Sigmoid colon (tissue), 7 donors: ENCODE measurements around the gene ZNF662. TPM values are rescaled to one million over a fixed set of nuclear protein-coding genes. Genes with fewer than 3 reads are reported as not detected.
"Not testable (repeated sequence)": the region's sequence is repeated elsewhere in the genome, so short reads cannot be mapped to it uniquely, and the experiment has no call there.

Source experiments
- DNase-seq: peaks from one replicate; pipeline ENCODE4 v3.0.0-alpha.2; 2019
- H3K27ac ChIP-seq, 4 donors: fragments of 200-600 bp; sonication (generic); one replicate each; pipeline ENCODE4 v1.5.1; 2016 to 2019; ENCODE audit warnings: mild to moderate bottlenecking in 1 of 4
- H3K27me3 ChIP-seq, 3 donors: fragments of 200-600 bp; sonication (generic); one replicate each; pipeline ENCODE4 v1.5.1; 2019; ENCODE audit warnings: mild to moderate bottlenecking in 1 of 3
- H3K36me3 ChIP-seq, 4 donors: fragments of 200-600 bp; sonication (generic); one replicate each; pipeline ENCODE4 v1.5.1; 2016 to 2019
- H3K4me1 ChIP-seq, 4 donors: fragments of 200-600 bp; sonication (generic); one replicate each; pipeline ENCODE4 v1.5.1; 2017 to 2019
- H3K4me3 ChIP-seq, 4 donors: fragments of 200-600 bp; sonication (generic); one replicate each; pipeline ENCODE4 v1.5.1; 2017 to 2019; ENCODE audit warnings: mild to moderate bottlenecking in 2 of 4, moderate library complexity in 1 of 4
- H3K9me3 ChIP-seq, 4 donors: fragments of 200-600 bp in 3 of 4; sonication (generic) in 3 of 4; one replicate each; pipeline versions ENCODE4 v1.5.1 to v1.6.1; 2013 to 2019
- CTCF ChIP-seq, 4 experiments: fragments of 450-650 bp in 3 of 4; fragments of 200-600 bp in 1 of 4; IDR thresholded peaks; one replicate each; pipeline ENCODE4 v1.5.1; 2016 to 2019; ENCODE audit warnings: antibody characterized with exemption in 4 of 4, mild to moderate bottlenecking in 3 of 4, moderate library complexity in 2 of 4
- EP300 ChIP-seq, 4 donors: sonication (generic); formaldehyde crosslinking; IDR thresholded peaks; one replicate each; pipeline ENCODE4 v1.6.1; 2017; ENCODE audit warnings: antibody characterized with exemption in 4 of 4
- POLR2A ChIP-seq, 2 donors: fragments of 450-650 bp; IDR thresholded peaks; one replicate each; pipeline ENCODE4 v1.6.1; 2016; ENCODE audit warnings: antibody characterized with exemption in 2 of 2, mild to moderate bottlenecking in 2 of 2, moderate library complexity in 2 of 2
- POLR2AphosphoS5 ChIP-seq, 4 donors: sonication (generic); formaldehyde crosslinking; IDR thresholded peaks; one replicate each; pipeline ENCODE4 v1.6.1; 2017; ENCODE audit warnings: antibody characterized with exemption in 4 of 4
- WGBS, 2 donors: extraction: QIAGEN DNeasy Blood & Tissue Kit; methylation state at CpG; one replicate each; pipeline ENCODE4 v1.1.7; 2013; 5-methylcytosine and 5-hydroxymethylcytosine counted together
- intact Hi-C: fragments of 100-400 bp; cut with DNase I; formaldehyde crosslinking; loops from one replicate; pipeline ENCODE4 v1.15.1; 2023
- polyA plus RNA-seq, 3 donors: library from polyadenylated mRNA; stranded (reverse); fragments of 200-250 nt; gene quantifications; one replicate each; pipeline ENCODE4 v1.2.3, GENCODE V29; 2013
- total RNA-seq, 4 donors: library from RNA; depleted of rRNA; stranded (reverse); fragments of >200 nt; gene quantifications; one replicate each; pipeline ENCODE4 v1.1.0, GENCODE V29; 2016
- donor health status: healthy with polysubstance abuse.
- donor health status: Bipolar disorder and iron deficiency.
- donor health status: healthy.

ZNF662 gene
- total and polyA plus RNA-seq, 7 donors, result 0.46 to 18.6 (median 7.4) TPM

DNA sequence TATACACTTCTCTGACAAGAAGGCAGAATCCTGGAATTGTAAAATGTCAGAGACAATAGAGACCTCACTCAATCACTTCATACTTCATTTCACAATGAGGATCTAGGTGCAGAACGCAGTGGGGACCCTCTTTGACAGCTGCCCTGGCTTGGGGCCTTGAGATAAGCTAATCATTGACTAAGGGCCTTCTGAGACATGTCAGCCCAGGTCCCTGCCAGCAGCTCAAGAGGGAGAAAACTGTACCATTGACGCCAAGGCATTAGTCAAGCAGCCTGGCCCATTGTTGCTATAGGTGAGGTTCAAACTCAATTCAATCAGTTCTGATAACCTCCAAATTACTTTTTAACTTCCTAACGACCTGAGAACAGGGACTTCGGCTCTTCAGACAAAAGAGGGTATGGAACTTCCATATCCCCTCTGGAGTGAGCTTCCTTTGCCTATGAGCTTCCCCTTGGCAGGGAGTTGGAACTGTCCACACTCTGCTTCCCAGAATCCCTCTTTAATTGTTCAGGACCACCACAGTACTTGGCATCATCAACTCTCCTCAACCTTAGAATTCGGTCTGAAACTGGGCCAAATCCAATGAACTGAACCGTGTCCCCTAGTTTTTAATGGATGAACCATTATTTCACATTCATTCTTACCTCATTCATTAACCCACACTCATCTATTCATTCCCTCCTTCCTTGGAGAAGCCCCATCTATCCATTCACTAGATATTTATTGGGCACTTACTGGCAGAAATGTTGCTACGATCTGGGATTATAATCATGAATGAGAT, 28.8 kb upstream of the ZNF662 start:
- peaks cover 0 to 13% (median 8%) of the 10 kb centered on the region in 4 donors for H3K4me1 ChIP-seq
- H3K27ac ChIP-seq, result no peak overlapping the region
- no peaks in the 10 kb centered on the region for H3K9me3 ChIP-seq
- TF ChIP-seq EP300 (IDR thresholded peaks at IDR 0.05), result no peak
- TF ChIP-seq CTCF (IDR thresholded peaks at IDR 0.05), result no peak
- TF ChIP-seq POLR2A (IDR thresholded peaks at IDR 0.05), result no peak
- no peak for TF ChIP-seq POLR2AphosphoS5 (IDR thresholded peaks at IDR 0.05)
- intact Hi-C loops, result no loop called here
- H3K4me3 ChIP-seq, result no peak overlapping the region
- no peaks in the 10 kb centered on the region for H3K36me3 ChIP-seq
- no peaks in the 10 kb centered on the region for H3K27me3 ChIP-seq
- WGBS, 2 donors, result 69 to 81% methylated on average over 7 of the region's 7 CpGs
- DNase-seq, result no peak

- TF ChIP-seq POLR2AphosphoS5 (IDR thresholded peaks at IDR 0.05) (no peak), POLR2A (IDR thresholded peaks at IDR 0.05) (no peak), EP300 (IDR thresholded peaks at IDR 0.05) (no peak), CTCF (IDR thresholded peaks at IDR 0.05) (no peak)
- no peaks in the 10 kb centered on the region for H3K9me3 ChIP-seq
- H3K4me1 ChIP-seq, result peaks cover 0 to 13% (median 8%) of the 10 kb centered on the region in 4 donors
- 90 to 96% methylated on average over 2 of the region's 2 CpGs for WGBS, 2 donors
- H3K36me3 ChIP-seq, result no peaks in the 10 kb centered on the region
- no peak overlapping the region for H3K4me3 ChIP-seq
- no peak overlapping the region for H3K27ac ChIP-seq
- H3K27me3 ChIP-seq, result no peaks in the 10 kb centered on the region
- DNase-seq, result no peak
- intact Hi-C loops, result no loop called here
Observed at GRCh38 chr3:42877881-42878280, 28.1 kb upstream of the ZNF662 start.

- no peak for TF ChIP-seq POLR2AphosphoS5 (IDR thresholded peaks at IDR 0.05)
- no peak for TF ChIP-seq EP300 (IDR thresholded peaks at IDR 0.05)
- TF ChIP-seq CTCF (IDR thresholded peaks at IDR 0.05), result no peak
- no peak for DNase-seq
- Histone ChIP-seq H3K36me3 (no peaks in the 10 kb centered on the region), H3K4me3 (peak overlapping the region; percentile 63 to 75 (median 68)), H3K27ac (peak overlapping the region in 3 of 4 donors; percentile 78 to 80 (median 80)), H3K4me1 (peaks cover 0 to 13% (median 8%) of the 10 kb centered on the region in 4 donors), H3K9me3 (no peaks in the 10 kb centered on the region), H3K27me3 (no peaks in the 10 kb centered on the region)
- WGBS, 2 donors, result 81 to 88% methylated on average over 9 of the region's 9 CpGs
- intact Hi-C loops, result loop anchor here (2.0 kb wide), 3 partner anchors 41 to 75 kb away; partner anchors contain the start of gene HIGD1A
Observed at GRCh38 chr3:42880183-42880582, 25.8 kb upstream of the ZNF662 start.

GRCh38 chr3:42880601-42881451, 25.1 kb upstream of the ZNF662 start:
- intact Hi-C loops, result loop anchor here (1.0 to 2.0 kb wide), 4 partner anchors 42 to 100 kb away; partner anchors contain the start of gene HIGD1A
- TF ChIP-seq CTCF (IDR thresholded peaks at IDR 0.05), result peak; percentile 78 to 90 (median 86)
- TF ChIP-seq POLR2AphosphoS5 (IDR thresholded peaks at IDR 0.05), result peak; percentile 31 to 76 (median 60)
- no peak for TF ChIP-seq POLR2A (IDR thresholded peaks at IDR 0.05)
- TF ChIP-seq EP300 (IDR thresholded peaks at IDR 0.05), result no peak
- H3K4me3 ChIP-seq, result peak overlapping the region; percentile 63 to 75 (median 68)

DNA sequence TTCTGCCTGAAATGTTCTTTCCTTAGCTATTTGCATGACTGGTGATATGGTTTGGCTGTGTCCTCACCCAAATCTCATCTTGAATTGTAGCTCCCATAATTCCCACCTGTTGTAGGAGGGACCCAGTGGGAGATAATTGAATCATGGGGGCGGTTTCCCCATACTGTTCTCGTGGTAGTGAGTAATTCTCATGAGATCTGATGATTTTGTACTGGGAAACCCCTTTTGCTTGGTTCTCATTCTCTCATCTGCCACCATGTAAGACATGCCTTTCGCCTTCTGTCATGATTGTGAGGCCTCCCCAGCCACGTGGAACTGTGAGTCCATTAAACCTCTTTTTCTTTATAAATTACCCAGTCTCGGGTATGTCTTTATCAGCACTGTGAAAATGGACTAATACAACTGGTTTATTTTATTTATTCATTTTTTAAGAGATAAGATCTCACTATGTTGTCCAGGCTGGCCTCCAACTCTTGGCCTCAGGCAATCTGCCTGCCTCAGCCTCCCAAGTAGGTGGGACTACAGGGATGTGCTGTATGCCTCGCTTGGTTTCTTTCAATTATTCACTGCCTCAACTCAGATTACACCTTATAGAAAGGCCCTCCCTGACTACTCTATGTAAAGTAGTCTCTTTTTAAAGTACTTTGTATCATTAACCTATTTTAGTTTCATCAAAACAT, 22.6 kb upstream of the ZNF662 start:
- DNase-seq, intact Hi-C loops, H3K9me3 ChIP-seq, H3K4me3 ChIP-seq, H3K27ac ChIP-seq, H3K27me3 ChIP-seq, H3K36me3 ChIP-seq: not testable (repeated sequence)
- H3K4me1 ChIP-seq, result peaks cover 0 to 13% (median 8%) of the 10 kb centered on the region in 4 donors
- WGBS, 2 donors, result 78 to 83% methylated on average over 6 of the region's 6 CpGs

More at GRCh38 chr3:42880601-42881451, 25.1 kb upstream of the ZNF662 start:
- peak; percentile 93 for DNase-seq
- no peaks in the 10 kb centered on the region for H3K36me3 ChIP-seq
- peaks cover 0 to 13% (median 8%) of the 10 kb centered on the region in 4 donors for H3K4me1 ChIP-seq
- no peaks in the 10 kb centered on the region for H3K27me3 ChIP-seq
- no peaks in the 10 kb centered on the region for H3K9me3 ChIP-seq
- WGBS, 2 donors, result 2 to 4% methylated on average over 61 of the region's 61 CpGs
- H3K27ac ChIP-seq, result peak overlapping the region; percentile 67 to 80 (median 79)
